ENCODE results near the gene SH3BGRL3. TPM values are rescaled to one million over a fixed set of nuclear protein-coding genes. Genes with fewer than 3 reads are reported as not detected.

SH3BGRL3 gene
- total RNA-seq, 1 experiment from 2014 or later, result 133 TPM

DNA sequence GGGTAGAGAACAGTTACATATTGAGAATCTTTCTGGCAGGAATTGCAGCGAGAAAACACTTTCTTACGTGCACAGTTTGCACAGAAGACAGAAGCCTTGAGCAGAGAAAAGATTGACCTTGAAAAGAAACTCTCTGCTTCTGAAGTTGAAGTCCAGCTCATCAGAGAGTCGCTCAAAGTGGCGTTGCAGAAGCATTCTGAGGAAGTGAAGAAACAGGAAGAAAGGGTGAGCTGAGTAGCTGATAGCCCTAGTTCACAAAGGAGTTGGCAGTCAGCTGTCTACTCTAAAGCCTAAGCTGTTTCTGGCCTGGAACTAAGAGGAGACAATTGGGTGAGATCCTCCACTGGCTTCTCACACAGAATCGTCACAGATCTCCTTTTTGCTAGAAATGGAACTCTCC, 20.3 kb upstream of the SH3BGRL3 start:
- CTCF ChIA-PET, result no interaction called here
- H3K27ac Mint-ChIP-seq (ENCODE audit: low read depth, unreplicated experiment), result no peak overlapping the region
- POLR2A ChIA-PET, result no interaction called here
- no peaks in the 10 kb centered on the region for H3K27me3 Mint-ChIP-seq (ENCODE audit: insufficient read depth, unreplicated experiment)
- DNase-seq (ENCODE audit: unreplicated experiment), result no peak
- H3K4me3 Mint-ChIP-seq (ENCODE audit: unreplicated experiment), result no peak overlapping the region
- intact Hi-C loops (cut with micrococcal nuclease), result no loop called here
- H3K36me3 Mint-ChIP-seq (ENCODE audit: insufficient read depth, unreplicated experiment), result peaks cover 67% of the 10 kb centered on the region
- no peaks in the 10 kb centered on the region for H3K4me1 Mint-ChIP-seq (ENCODE audit: insufficient read depth, unreplicated experiment)
- BruUV-seq (replicated peaks), result no TSS peak
- TF ChIP-seq, protein P1, sequence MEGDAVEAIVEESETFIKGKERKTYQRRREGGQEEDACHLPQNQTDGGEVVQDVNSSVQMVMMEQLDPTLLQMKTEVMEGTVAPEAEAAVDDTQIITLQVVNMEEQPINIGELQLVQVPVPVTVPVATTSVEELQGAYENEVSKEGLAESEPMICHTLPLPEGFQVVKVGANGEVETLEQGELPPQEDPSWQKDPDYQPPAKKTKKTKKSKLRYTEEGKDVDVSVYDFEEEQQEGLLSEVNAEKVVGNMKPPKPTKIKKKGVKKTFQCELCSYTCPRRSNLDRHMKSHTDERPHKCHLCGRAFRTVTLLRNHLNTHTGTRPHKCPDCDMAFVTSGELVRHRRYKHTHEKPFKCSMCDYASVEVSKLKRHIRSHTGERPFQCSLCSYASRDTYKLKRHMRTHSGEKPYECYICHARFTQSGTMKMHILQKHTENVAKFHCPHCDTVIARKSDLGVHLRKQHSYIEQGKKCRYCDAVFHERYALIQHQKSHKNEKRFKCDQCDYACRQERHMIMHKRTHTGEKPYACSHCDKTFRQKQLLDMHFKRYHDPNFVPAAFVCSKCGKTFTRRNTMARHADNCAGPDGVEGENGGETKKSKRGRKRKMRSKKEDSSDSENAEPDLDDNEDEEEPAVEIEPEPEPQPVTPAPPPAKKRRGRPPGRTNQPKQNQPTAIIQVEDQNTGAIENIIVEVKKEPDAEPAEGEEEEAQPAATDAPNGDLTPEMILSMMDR (IDR thresholded peaks at IDR 0.05; ENCODE audit: unreplicated experiment), result no peak
- no peaks in the 10 kb centered on the region for H3K9me3 Mint-ChIP-seq (ENCODE audit: unreplicated experiment)

DNA sequence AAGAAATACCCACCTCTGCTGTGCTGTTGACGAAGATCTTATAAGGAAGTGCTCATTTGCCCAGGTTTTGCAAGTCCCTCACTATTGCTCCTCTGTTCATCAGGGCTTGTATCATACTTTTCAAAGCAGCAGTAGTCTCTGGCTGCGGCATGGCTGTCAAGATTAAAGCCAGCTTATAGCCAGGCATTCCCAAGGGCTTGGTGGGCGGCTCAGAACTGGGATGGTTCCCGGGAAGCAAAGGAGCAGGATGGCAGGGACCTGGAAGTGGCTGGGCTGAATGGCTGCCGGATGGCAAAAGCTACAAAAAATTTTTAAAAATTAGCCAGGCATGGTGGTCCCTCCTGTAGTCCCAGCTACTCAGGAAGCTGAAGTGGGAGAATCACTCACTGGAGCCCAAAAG, 16.7 kb upstream of the SH3BGRL3 start:
- intact Hi-C loops (cut with micrococcal nuclease), result no loop called here
- Mint-ChIP-seq H3K36me3 (ENCODE audit: insufficient read depth, unreplicated experiment) (peaks cover 80% of the 10 kb centered on the region), H3K27ac (ENCODE audit: low read depth, unreplicated experiment) (no peak overlapping the region), H3K9me3 (ENCODE audit: unreplicated experiment) (no peaks in the 10 kb centered on the region), H3K4me3 (ENCODE audit: unreplicated experiment) (no peak overlapping the region), H3K4me1 (ENCODE audit: insufficient read depth, unreplicated experiment) (no peaks in the 10 kb centered on the region), H3K27me3 (ENCODE audit: insufficient read depth, unreplicated experiment) (no peaks in the 10 kb centered on the region)
- BruUV-seq (replicated peaks), result no TSS peak
- no peak for DNase-seq (ENCODE audit: unreplicated experiment)
- CTCF ChIA-PET, result no interaction called here
- POLR2A ChIA-PET, result interaction anchor here (1.0 to 1.5 kb wide), 2 partner anchors 16 to 46 kb away, joined by 4 to 7 read pairs; partner anchors contain the start of gene SH3BGRL3
- TF ChIP-seq, protein P1 (IDR thresholded peaks at IDR 0.05; ENCODE audit: unreplicated experiment), result no peak

DNA sequence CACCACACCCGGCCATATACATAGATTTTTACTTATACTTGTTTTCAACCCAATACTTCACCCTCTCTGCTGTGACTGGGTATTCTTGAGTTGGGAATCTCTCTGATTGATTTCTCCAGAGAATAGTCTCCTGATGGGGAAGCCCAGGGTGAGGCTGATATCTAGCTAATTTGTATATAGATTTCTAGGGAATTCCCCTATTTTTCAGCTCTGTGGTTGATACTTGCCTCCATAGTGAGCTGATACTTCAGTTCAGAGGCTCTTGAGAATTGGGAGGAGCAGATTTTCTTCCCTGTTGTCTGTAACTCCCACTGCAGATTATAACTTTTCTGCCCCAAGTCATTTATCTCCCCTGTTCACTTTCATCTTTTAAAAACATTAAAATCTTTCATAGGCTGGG, 14.5 kb upstream of the SH3BGRL3 start:
- ChIA-PET POLR2A (interaction anchor here (0.6 to 1.7 kb wide), 2 partner anchors 10 to 745 kb away, joined by 3 to 8 read pairs; no protein-coding TSS in a partner anchor), CTCF (interaction anchor here (0.6 to 1.5 kb wide), 5 partner anchors 10 to 91 kb away, joined by 3 to 8 read pairs (median 4); no protein-coding TSS in a partner anchor)
- BruUV-seq (replicated peaks), result no TSS peak

DNA sequence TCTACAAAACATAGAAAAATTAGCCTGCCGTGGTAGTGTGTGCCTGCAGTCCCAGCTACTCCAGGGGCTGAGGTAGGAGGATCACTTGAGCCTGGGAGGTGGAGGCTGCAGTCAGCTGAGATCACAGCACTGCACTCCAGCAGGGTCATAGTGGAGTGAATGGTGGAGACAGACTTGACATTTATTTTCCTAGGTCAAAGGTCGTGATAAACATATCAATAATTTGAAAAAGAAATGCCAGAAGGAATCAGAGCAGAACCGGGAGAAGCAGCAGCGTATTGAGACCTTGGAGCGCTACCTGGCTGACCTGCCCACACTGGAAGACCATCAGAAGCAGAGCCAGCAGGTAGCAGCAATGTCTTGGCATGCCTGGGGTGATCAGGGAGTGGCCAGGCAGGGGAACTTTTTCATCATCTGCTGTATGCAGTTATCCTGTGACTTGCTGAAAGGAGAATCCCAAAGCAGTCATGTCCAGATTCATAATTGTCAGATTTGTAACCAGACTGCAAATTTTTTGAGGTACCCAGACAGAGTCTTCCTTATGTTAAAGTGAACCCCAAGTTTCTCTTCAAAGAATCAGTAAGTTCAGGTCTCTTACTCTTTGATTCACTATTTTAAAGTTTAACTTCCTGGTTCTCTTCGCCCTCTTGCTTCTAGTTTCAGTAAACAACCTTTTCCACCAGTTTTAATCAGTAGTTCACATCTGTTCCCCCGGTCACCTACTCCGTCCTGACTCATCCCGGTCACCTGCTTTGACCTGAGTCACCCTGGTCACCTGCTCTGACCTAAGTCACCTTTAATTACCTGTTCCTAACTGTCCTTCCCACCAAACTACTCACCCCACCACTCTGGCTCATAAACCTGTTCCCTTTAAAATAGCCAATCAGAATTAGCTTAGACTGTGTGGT, 11.3 kb upstream of the SH3BGRL3 start:
- peaks cover 10% of the 10 kb centered on the region for H3K9me3 Mint-ChIP-seq (ENCODE audit: unreplicated experiment)
- H3K27me3 Mint-ChIP-seq (ENCODE audit: insufficient read depth, unreplicated experiment), result no peaks in the 10 kb centered on the region
- BruUV-seq (replicated peaks), result no TSS peak
- intact Hi-C loops (cut with micrococcal nuclease), result no loop called here
- CTCF ChIA-PET, result interaction anchor here (0.6 to 1.3 kb wide), 2 partner anchors 39 to 53 kb away, joined by 3 to 4 read pairs; no protein-coding TSS in a partner anchor
- DNase-seq (ENCODE audit: unreplicated experiment), result no peak
- POLR2A ChIA-PET, result no interaction called here
- H3K4me3 Mint-ChIP-seq (ENCODE audit: unreplicated experiment), result no peak overlapping the region
- peaks cover 80% of the 10 kb centered on the region for H3K36me3 Mint-ChIP-seq (ENCODE audit: insufficient read depth, unreplicated experiment)
- H3K4me1 Mint-ChIP-seq (ENCODE audit: insufficient read depth, unreplicated experiment), result no peaks in the 10 kb centered on the region
- TF ChIP-seq, protein P1 (IDR thresholded peaks at IDR 0.05; ENCODE audit: unreplicated experiment), result no peak
- H3K27ac Mint-ChIP-seq (ENCODE audit: low read depth, unreplicated experiment), result peak overlapping the region; percentile 35

More for the DNA sequence above, 14.5 kb upstream of the SH3BGRL3 start:
- H3K4me1 Mint-ChIP-seq (ENCODE audit: insufficient read depth, unreplicated experiment), result no peaks in the 10 kb centered on the region
- peaks cover 78% of the 10 kb centered on the region for H3K36me3 Mint-ChIP-seq (ENCODE audit: insufficient read depth, unreplicated experiment)
- intact Hi-C loops (cut with micrococcal nuclease), result no loop called here
- TF ChIP-seq, protein P1 (IDR thresholded peaks at IDR 0.05; ENCODE audit: unreplicated experiment), result no peak
- no peak for DNase-seq (ENCODE audit: unreplicated experiment)
- peaks cover 10% of the 10 kb centered on the region for H3K9me3 Mint-ChIP-seq (ENCODE audit: unreplicated experiment)
- no peak overlapping the region for H3K27ac Mint-ChIP-seq (ENCODE audit: low read depth, unreplicated experiment)
- H3K27me3 Mint-ChIP-seq (ENCODE audit: insufficient read depth, unreplicated experiment), result no peaks in the 10 kb centered on the region
- no peak overlapping the region for H3K4me3 Mint-ChIP-seq (ENCODE audit: unreplicated experiment)
